ENCODE results near the gene CHI3L2.

CHI3L2 gene

GRCh38 chr1:111199881-111200801 is 27.4 kb upstream of the CHI3L2 start, which contains the start of gene DENND2D:
Gene DENND2D (minus strand): TSS chr1:111200646. CDS start chr1:111200459, 187 bp downstream.
- Histone ChIP-seq H3K9me3 (ENCODE audit: severe bottlenecking) (no peaks in the 10 kb centered on the region), H3K27me3 (ENCODE audit: insufficient read depth, low read depth, severe bottlenecking) (no peaks in the 10 kb centered on the region), H3K27ac (no peak within 1 kb of the TSS), H3K4me3 (ENCODE audit: low read depth, low read length) (no peak within 1 kb of the TSS), H3K36me3 (no peaks in the 10 kb centered on the region)
- TF ChIP-seq, protein P1, sequence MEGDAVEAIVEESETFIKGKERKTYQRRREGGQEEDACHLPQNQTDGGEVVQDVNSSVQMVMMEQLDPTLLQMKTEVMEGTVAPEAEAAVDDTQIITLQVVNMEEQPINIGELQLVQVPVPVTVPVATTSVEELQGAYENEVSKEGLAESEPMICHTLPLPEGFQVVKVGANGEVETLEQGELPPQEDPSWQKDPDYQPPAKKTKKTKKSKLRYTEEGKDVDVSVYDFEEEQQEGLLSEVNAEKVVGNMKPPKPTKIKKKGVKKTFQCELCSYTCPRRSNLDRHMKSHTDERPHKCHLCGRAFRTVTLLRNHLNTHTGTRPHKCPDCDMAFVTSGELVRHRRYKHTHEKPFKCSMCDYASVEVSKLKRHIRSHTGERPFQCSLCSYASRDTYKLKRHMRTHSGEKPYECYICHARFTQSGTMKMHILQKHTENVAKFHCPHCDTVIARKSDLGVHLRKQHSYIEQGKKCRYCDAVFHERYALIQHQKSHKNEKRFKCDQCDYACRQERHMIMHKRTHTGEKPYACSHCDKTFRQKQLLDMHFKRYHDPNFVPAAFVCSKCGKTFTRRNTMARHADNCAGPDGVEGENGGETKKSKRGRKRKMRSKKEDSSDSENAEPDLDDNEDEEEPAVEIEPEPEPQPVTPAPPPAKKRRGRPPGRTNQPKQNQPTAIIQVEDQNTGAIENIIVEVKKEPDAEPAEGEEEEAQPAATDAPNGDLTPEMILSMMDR (IDR thresholded peaks at IDR 0.05; ENCODE audit: low read depth, low read length) = no peak
- DNase-seq = no peak

GRCh38 chr1:111200802-111201161 is 26.7 kb upstream of the CHI3L2 start:
- H3K27ac ChIP-seq = no peak overlapping the region
- TF ChIP-seq, protein P1 (IDR thresholded peaks at IDR 0.05; ENCODE audit: low read depth, low read length) = no peak
- H3K36me3 ChIP-seq = no peaks in the 10 kb centered on the region
- no peak overlapping the region for H3K4me3 ChIP-seq (ENCODE audit: low read depth, low read length)
- H3K9me3 ChIP-seq (ENCODE audit: severe bottlenecking) = no peaks in the 10 kb centered on the region
- no peaks in the 10 kb centered on the region for H3K27me3 ChIP-seq (ENCODE audit: insufficient read depth, low read depth, severe bottlenecking)
- no peak for DNase-seq

DNA sequence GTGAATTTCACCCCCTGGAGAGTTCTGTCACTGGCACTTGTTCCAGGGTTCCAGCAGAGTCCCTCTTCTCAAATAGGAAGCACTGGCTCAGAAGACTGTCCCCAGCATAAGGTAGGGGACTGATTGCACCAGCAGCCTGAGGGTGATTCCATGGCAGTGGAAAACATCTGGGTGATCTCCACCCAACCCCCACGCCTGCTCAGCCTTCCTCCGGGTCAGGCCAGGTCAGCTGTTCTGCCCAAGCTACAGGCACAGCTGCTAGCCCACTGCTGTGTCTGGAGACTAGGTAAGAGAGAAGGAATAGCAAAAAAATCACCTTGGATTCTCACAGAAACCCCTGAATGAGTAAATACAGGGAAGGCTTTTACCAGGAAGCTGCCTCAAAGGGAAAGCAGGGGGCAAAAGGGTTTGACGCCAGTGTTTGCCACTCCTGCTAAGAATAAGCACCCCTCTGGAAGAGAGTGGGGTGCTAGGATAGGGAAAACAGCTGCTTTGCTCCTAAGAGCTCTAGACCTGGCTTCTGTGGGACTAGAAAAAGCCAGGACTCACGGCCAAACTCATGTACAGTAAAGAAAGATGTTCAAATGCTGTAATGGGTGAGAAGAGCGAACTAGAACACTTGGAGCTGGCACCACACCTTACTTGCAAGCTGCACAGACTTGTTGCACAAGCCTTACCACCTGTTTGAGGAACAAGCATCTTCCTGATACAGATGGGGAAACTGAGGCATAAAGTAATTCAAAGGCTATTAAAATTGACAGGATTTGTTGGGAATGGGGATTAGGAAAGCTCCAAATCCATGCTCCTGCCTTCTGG is 26.0 kb upstream of the CHI3L2 start:
- Histone ChIP-seq H3K4me3 (ENCODE audit: low read depth, low read length) (no peak overlapping the region), H3K27me3 (ENCODE audit: insufficient read depth, low read depth, severe bottlenecking) (no peaks in the 10 kb centered on the region), H3K27ac (no peak overlapping the region), H3K9me3 (ENCODE audit: severe bottlenecking) (no peaks in the 10 kb centered on the region), H3K36me3 (no peaks in the 10 kb centered on the region)
- TF ChIP-seq, protein P1 (IDR thresholded peaks at IDR 0.05; ENCODE audit: low read depth, low read length) = no peak
- DNase-seq = peak; percentile 18

- Histone ChIP-seq H3K36me3 (no peaks in the 10 kb centered on the region), H3K4me3 (ENCODE audit: low read depth, low read length) (no peak overlapping the region), H3K9me3 (ENCODE audit: severe bottlenecking) (no peaks in the 10 kb centered on the region), H3K27ac (no peak overlapping the region), H3K27me3 (ENCODE audit: insufficient read depth, low read depth, severe bottlenecking) (no peaks in the 10 kb centered on the region)
- TF ChIP-seq, protein P1 (IDR thresholded peaks at IDR 0.05; ENCODE audit: low read depth, low read length) = no peak
- DNase-seq = no peak
These were observed 25.2 kb upstream of the CHI3L2 start for GRCh38 chr1:111202366-111202706.

GRCh38 chr1:111202707-111203623 is 24.5 kb upstream of the CHI3L2 start:
- H3K36me3 ChIP-seq = no peaks in the 10 kb centered on the region
- no peak for DNase-seq
- peak overlapping the region; percentile 31; the same call in 1 of the 2 replicates for H3K4me3 ChIP-seq (ENCODE audit: low read depth, low read length)
- H3K27me3 ChIP-seq (ENCODE audit: insufficient read depth, low read depth, severe bottlenecking) = no peaks in the 10 kb centered on the region
- TF ChIP-seq, protein P1 (IDR thresholded peaks at IDR 0.05; ENCODE audit: low read depth, low read length) = no peak
- H3K27ac ChIP-seq = no peak overlapping the region
- H3K9me3 ChIP-seq (ENCODE audit: severe bottlenecking) = no peaks in the 10 kb centered on the region

Data from WERI-Rb-1 (cell line).